Kidney (tissue), 14 donors: ENCODE data around the gene SMAD7. TPM values are rescaled to one million over a fixed set of nuclear protein-coding genes. Genes with fewer than 3 reads are reported as not detected.

Source experiments
- DNase-seq, 5 donors: peaks; one replicate each; pipeline ENCODE4 v3.0.0-alpha.2; 2013 to 2020
- FAIRE-seq: peaks from 2 replicates; lab custom pipeline; 2012; peaks lifted over from hg19 to GRCh38; lab: Jason Lieb, UNC
- H3K27ac ChIP-seq, 2 donors: one replicate each; pipeline ENCODE4 v1.7.0; 2013; ENCODE audit warnings: low read depth in 2 of 2, low read length in 2 of 2, inconsistent platforms in 1 of 2
- H3K27me3 ChIP-seq: one replicate; pipeline ENCODE4 v1.7.1; 2013; ENCODE audit warnings: low read length, inconsistent platforms; ENCODE audit not compliant: control insufficient read depth, insufficient read depth
- H3K36me3 ChIP-seq, 3 donors: one replicate each; pipeline versions ENCODE4 v1.7.0 to v1.7.1; 2013; ENCODE audit warnings: low read length in 3 of 3, control low read depth in 1 of 3, inconsistent platforms in 1 of 3; ENCODE audit not compliant: insufficient read depth in 3 of 3, control insufficient read depth in 2 of 3
- H3K4me1 ChIP-seq, 3 donors: one replicate each; pipeline versions ENCODE4 v1.7.0 to v1.7.1; 2013; ENCODE audit warnings: low read length in 3 of 3, inconsistent platforms in 1 of 3, low read depth in 1 of 3; ENCODE audit not compliant: control insufficient read depth in 2 of 3, insufficient read depth in 2 of 3
- H3K4me3 ChIP-seq, 3 donors: one replicate each; pipeline versions ENCODE4 v1.7.0 to v1.8.1; 2013; ENCODE audit warnings: low read length in 3 of 3, control low read depth in 1 of 3, inconsistent platforms in 1 of 3
- H3K9ac ChIP-seq, 3 donors: one replicate each; pipeline versions ENCODE4 v1.7.0 to v1.7.1; 2013; ENCODE audit warnings: low read length in 3 of 3, control low read depth in 1 of 3, inconsistent platforms in 1 of 3
- H3K9me3 ChIP-seq, 3 donors: one replicate each; pipeline versions ENCODE4 v1.7.0 to v1.7.1; 2013; ENCODE audit warnings: low read length in 3 of 3, control low read depth in 1 of 3, inconsistent platforms in 1 of 3; ENCODE audit not compliant: control insufficient read depth in 2 of 3, insufficient read depth in 1 of 3
- intact Hi-C: fragments of 100-400 bp; cut with DNase I; formaldehyde crosslinking; loops from one replicate; pipeline ENCODE4 v1.11.1; 2022
- polyA plus RNA-seq: library from polyadenylated mRNA; stranded (reverse); fragments of 350-450 nt; fragmentation: Illumina TruSeq; extraction: RNeasy Lipid Tissue Mini Kit (QIAGEN cat#74804); gene quantifications from one replicate; pipeline ENCODE4 v1.2.3, GENCODE V29; 2014; ENCODE audit warnings: low read depth, low replicate concordance; ENCODE audit not compliant: insufficient read depth
- total RNA-seq: library from RNA; stranded (reverse); fragmentation: NEBNext Ultra II Directional; extraction: Animal tissue kit (Norgen Biotek cat#: 25700); gene quantifications from one replicate; pipeline ENCODE4 v1.2.1, GENCODE V29; 2021
- TF ChIP-seq, protein P1 (sequence below): IDR thresholded peaks from 3 replicates; pipeline ENCODE4 v1.5.1; 2012; ENCODE audit warnings: mild to moderate bottlenecking, moderate library complexity, borderline replicate concordance; ENCODE audit not compliant: insufficient read depth; ENCODE audit errors: extremely low read depth
- donor health status: control.
- donor health status: control.
- donor health status: control.
- donor health status: control.
- donor health status: control.
- donor health status: DM: yes; HTN: yes; CAD: no.
- donor health status: Normal renal cell carcinoma (clear cell type).

The SMAD7 gene
- total and polyA plus RNA-seq, 2 donors from 2014 or later: 17.3 to 32.6 TPM

DNA sequence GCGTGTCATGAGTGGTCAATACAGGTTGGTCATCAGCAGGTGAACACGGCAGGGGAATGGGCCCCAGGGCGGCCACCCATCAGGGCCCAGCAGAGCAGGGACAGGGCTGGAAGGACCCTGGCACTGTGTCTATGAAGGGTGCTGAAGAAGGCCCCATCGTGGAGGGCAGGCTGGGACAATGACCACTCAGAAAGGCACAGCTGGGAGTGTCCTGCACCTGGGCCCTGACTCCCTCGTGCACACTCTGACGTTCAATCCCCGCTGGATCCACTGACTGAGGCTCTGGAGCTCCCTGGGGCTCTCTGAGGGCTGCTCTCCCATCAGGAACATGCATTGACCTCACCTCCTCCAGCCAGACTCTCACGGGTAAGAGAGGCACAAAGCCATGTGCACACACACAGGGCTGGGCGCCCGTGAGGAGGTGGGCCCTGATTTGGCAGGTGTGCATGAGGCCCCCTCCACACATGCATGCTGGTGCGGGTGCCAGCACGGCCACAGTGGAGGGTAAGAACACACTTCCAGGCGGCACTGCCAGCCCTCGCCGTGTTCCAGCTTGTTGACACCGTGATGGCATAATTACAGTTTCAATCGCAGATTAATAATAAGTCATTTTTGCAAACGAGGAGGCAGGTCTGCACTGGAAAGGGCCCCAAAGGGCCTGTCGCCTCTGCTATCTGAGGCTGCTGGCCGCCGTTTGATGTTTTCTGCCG is 58.5 kb downstream of the SMAD7 start:
- H3K4me3 ChIP-seq: no peak overlapping the region
- no peaks in the 10 kb centered on the region for H3K9me3 ChIP-seq
- H3K27me3 ChIP-seq: no peaks in the 10 kb centered on the region
- no peaks in the 10 kb centered on the region for H3K36me3 ChIP-seq
- FAIRE-seq (no peak), DNase-seq (peak in 1 of 5 donors; percentile 41)
- TF ChIP-seq, protein P1, sequence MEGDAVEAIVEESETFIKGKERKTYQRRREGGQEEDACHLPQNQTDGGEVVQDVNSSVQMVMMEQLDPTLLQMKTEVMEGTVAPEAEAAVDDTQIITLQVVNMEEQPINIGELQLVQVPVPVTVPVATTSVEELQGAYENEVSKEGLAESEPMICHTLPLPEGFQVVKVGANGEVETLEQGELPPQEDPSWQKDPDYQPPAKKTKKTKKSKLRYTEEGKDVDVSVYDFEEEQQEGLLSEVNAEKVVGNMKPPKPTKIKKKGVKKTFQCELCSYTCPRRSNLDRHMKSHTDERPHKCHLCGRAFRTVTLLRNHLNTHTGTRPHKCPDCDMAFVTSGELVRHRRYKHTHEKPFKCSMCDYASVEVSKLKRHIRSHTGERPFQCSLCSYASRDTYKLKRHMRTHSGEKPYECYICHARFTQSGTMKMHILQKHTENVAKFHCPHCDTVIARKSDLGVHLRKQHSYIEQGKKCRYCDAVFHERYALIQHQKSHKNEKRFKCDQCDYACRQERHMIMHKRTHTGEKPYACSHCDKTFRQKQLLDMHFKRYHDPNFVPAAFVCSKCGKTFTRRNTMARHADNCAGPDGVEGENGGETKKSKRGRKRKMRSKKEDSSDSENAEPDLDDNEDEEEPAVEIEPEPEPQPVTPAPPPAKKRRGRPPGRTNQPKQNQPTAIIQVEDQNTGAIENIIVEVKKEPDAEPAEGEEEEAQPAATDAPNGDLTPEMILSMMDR: no peak
- intact Hi-C loops: loop anchor here (10.0 kb wide), 1 partner anchor 58 kb away; no protein-coding TSS in a partner anchor
- peaks cover 2 to 13% (median 9%) of the 10 kb centered on the region in 3 donors for H3K4me1 ChIP-seq
- H3K9ac ChIP-seq: no peak overlapping the region
- H3K27ac ChIP-seq: no peak overlapping the region

DNA sequence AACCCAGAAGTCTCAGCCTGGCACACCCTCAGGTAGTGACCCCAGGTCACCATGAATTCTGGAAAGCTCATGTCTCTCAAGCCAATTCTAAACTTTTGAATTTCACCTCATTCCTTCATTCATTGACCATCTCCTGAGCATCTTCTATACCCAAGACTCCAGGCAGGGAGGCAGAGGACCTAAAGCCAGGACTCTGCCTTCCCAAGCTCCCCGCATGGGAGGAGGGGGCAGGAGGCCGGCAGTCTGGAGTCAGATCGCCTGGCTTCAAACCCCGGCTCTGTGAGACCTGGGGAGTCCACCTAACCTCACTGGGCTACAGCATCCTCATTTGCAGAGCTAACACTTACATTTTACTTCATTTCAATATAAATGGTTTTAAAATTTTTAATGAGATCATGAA is 59.0 kb downstream of the SMAD7 start:
- DNase-seq (peak in 2 of 5 donors; percentile 32 to 45), FAIRE-seq (no peak)
- intact Hi-C loops: loop anchor here (10.0 kb wide), 1 partner anchor 57 kb away; no protein-coding TSS in a partner anchor

DNA sequence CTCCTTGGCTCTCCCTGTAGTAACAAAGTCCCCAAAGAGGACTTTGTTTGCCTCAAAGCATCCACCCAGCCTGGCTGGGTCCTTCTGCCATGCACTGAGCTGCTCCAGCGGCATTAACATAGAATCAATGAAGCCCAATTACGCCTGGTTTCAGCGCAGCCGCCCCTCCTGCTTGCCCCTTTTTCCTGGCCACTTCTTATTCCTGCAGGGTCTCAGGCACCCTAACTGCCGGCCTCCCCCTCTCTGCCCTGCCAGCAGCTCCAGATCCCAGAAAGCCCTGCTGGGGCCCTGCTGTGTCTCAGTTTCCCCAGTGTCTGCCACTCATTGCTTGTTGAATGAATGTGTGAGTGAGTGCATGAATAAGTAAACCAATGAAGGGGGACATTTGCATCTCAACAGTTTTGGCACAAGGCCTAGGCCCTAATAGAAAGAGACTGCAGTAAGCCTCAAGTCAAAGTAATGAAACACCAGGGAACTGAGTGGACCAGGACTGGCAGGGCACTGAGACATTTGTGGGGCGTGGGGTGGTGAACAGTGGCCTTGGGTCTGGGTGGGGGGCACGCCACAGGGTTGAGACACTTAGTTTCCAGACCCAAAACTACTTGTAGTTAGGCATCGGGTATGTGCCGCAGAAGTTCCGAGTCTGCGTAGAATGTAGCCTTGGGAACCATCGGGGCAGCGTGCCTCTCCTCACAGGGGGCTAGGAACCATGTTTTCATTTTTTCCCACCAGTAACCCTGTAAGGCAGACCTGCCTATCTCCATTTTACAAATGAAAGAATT is 60.6 kb downstream of the SMAD7 start:
- Histone ChIP-seq H3K27ac (peak overlapping the region in 1 of 2 donors; percentile 32), H3K4me1 (peaks cover 2 to 20% (median 9%) of the 10 kb centered on the region in 3 donors), H3K9me3 (no peaks in the 10 kb centered on the region), H3K9ac (no peak overlapping the region), H3K36me3 (no peaks in the 10 kb centered on the region), H3K4me3 (no peak overlapping the region), H3K27me3 (no peaks in the 10 kb centered on the region)
- intact Hi-C loops: loop anchor here (10.0 kb wide), 1 partner anchor 55 kb away; no protein-coding TSS in a partner anchor
- DNase-seq: peak in 1 of 5 donors; percentile 40
- FAIRE-seq: no peak
- TF ChIP-seq, protein P1: no peak

More for the DNA sequence above, 59.0 kb downstream of the SMAD7 start:
- no peak overlapping the region for H3K27ac ChIP-seq
- no peak overlapping the region for H3K4me3 ChIP-seq
- H3K27me3 ChIP-seq: no peaks in the 10 kb centered on the region
- no peak overlapping the region for H3K9ac ChIP-seq
- H3K36me3 ChIP-seq: no peaks in the 10 kb centered on the region
- TF ChIP-seq, protein P1: no peak
- no peaks in the 10 kb centered on the region for H3K9me3 ChIP-seq
- H3K4me1 ChIP-seq: peaks cover 2 to 18% (median 9%) of the 10 kb centered on the region in 3 donors
